Hepatocyte (in vitro differentiated cells): ENCODE data around the gene SHFL. TPM values are rescaled to one million over a fixed set of nuclear protein-coding genes. Genes with fewer than 3 reads are reported as not detected.

Experiments used
- DNase-seq: peaks from one replicate; pipeline ENCODE4 v3.0.0-alpha.2; 2016; ENCODE audit warnings: low spot score
- H2AFZ ChIP-seq: fragments of 200-600 bp; sonication (generic); 2 replicates; pipeline ENCODE4 v1.6.0; 2016; ENCODE audit warnings: antibody characterized with exemption, mild to moderate bottlenecking
- H3K27ac ChIP-seq: fragments of 200-600 bp; sonication (generic); 2 replicates; pipeline ENCODE4 v1.5.1; 2016; ENCODE audit warnings: mild to moderate bottlenecking
- H3K27me3 ChIP-seq: fragments of 200-600 bp; sonication (generic); 2 replicates; pipeline ENCODE4 v1.6.1; 2016
- H3K36me3 ChIP-seq: fragments of 200-600 bp; sonication (generic); replicated peaks from 2 replicates; pipeline ENCODE4 v1.5.1; 2016; ENCODE audit warnings: low read depth; ENCODE audit not compliant: insufficient read depth
- H3K4me1 ChIP-seq: fragments of 200-600 bp; sonication (generic); 2 replicates; pipeline ENCODE4 v1.5.1; 2016; ENCODE audit warnings: mild to moderate bottlenecking, moderate library complexity; ENCODE audit not compliant: insufficient read depth
- H3K4me2 ChIP-seq: fragments of 200-600 bp; sonication (generic); 2 replicates; pipeline ENCODE4 v1.6.0; 2016
- H3K4me3 ChIP-seq: fragments of 200-600 bp; sonication (generic); 2 replicates; pipeline ENCODE4 v1.5.1; 2016; ENCODE audit warnings: mild to moderate bottlenecking
- H3K79me2 ChIP-seq: fragments of 200-600 bp; sonication (generic); 2 replicates; pipeline ENCODE4 v1.6.0; 2017; ENCODE audit warnings: mild to moderate bottlenecking
- H3K9me2 ChIP-seq: fragments of 200-600 bp; sonication (generic); replicated peaks from 2 replicates; pipeline ENCODE4 v1.6.0; 2017; ENCODE audit warnings: mild to moderate bottlenecking; ENCODE audit not compliant: insufficient read depth
- H3K9me3 ChIP-seq: fragments of 200-600 bp; sonication (generic); 2 replicates; pipeline ENCODE4 v1.5.1; 2016; ENCODE audit warnings: low read depth, mild to moderate bottlenecking
- H4K20me1 ChIP-seq: fragments of 200-600 bp; sonication (generic); 2 replicates; pipeline ENCODE4 v1.6.0; 2016; ENCODE audit warnings: mild to moderate bottlenecking; ENCODE audit not compliant: insufficient read depth, poor library complexity, severe bottlenecking
- CTCF ChIP-seq: fragments of 200-600 bp; sonication (generic); IDR thresholded peaks from 2 replicates; pipeline ENCODE4 v1.5.1; 2016; ENCODE audit warnings: antibody characterized with exemption, mild to moderate bottlenecking; ENCODE audit not compliant: poor library complexity
- EZH2 ChIP-seq: fragments of 200-600 bp; sonication (generic); IDR thresholded peaks from 2 replicates; pipeline ENCODE4 v1.6.1; 2016; ENCODE audit warnings: antibody characterized with exemption, mild to moderate bottlenecking, borderline replicate concordance
- EZH2phosphoT487 ChIP-seq: fragments of 200-600 bp; sonication (generic); IDR thresholded peaks from one replicate; pipeline ENCODE4 v1.6.1; 2018; ENCODE audit warnings: antibody characterized with exemption, mild to moderate bottlenecking, low read depth, moderate library complexity; ENCODE audit not compliant: unreplicated experiment, severe bottlenecking
- WGBS: methylation state at CpG from one replicate; pipeline ENCODE4 v1.1.6; 2016; ENCODE audit warnings: low lambda C conversion rate; ENCODE audit errors: missing lambda C conversion rate; 5-methylcytosine and 5-hydroxymethylcytosine counted together
- polyA plus RNA-seq: library from polyadenylated mRNA; unstranded; fragments of >200 nt; fragmentation: Nextera tagmentation; extraction: Ambion mirVana; gene quantifications from 2 replicates; pipeline ENCODE4 v1.2.1, GENCODE V29; 2016
- total RNA-seq: library from RNA; depleted of rRNA; stranded (reverse); fragments of >200 nt; gene quantifications from 2 replicates; pipeline ENCODE4 v1.2.3, GENCODE V29; 2014

SHFL gene
- total and polyA plus RNA-seq, 2 experiments from 2014 or later: 26.0 to 48.7 TPM

GRCh38 chr19:10115392-10116084 is 29.4 kb downstream of the SHFL start:
- 96% methylated on average over 45 of the region's 45 CpGs for WGBS
- no peak for DNase-seq
- peaks cover 24% of the 10 kb centered on the region for H3K79me2 ChIP-seq
- H3K27ac ChIP-seq: no peak overlapping the region
- H3K4me1 ChIP-seq: peaks cover 3% of the 10 kb centered on the region
- no peaks in the 10 kb centered on the region for H4K20me1 ChIP-seq
- no peaks in the 10 kb centered on the region for H3K9me2 ChIP-seq
- H3K36me3 ChIP-seq: no peaks in the 10 kb centered on the region
- no peaks in the 10 kb centered on the region for H3K27me3 ChIP-seq
- no peaks in the 10 kb centered on the region for H3K9me3 ChIP-seq
- no peak overlapping the region for H3K4me3 ChIP-seq
- TF ChIP-seq EZH2phosphoT487 (no peak), CTCF (no peak), EZH2 (no peak)
- no peak overlapping the region for H3K4me2 ChIP-seq
- no peak overlapping the region for H2AFZ ChIP-seq

- DNase-seq: no peak
- Histone ChIP-seq H3K4me3 (no peak overlapping the region), H3K9me2 (no peaks in the 10 kb centered on the region), H3K36me3 (no peaks in the 10 kb centered on the region), H3K4me1 (peaks cover 3% of the 10 kb centered on the region), H2AFZ (no peak overlapping the region), H3K4me2 (no peak overlapping the region), H3K27ac (no peak overlapping the region), H4K20me1 (no peaks in the 10 kb centered on the region), H3K79me2 (peaks cover 24% of the 10 kb centered on the region), H3K27me3 (no peaks in the 10 kb centered on the region), H3K9me3 (no peaks in the 10 kb centered on the region)
- TF ChIP-seq EZH2phosphoT487: no peak
- no peak for TF ChIP-seq EZH2
- TF ChIP-seq CTCF: no peak
- 93% methylated on average over 31 of the region's 35 CpGs for WGBS
Measured at GRCh38 chr19:10116085-10116865, 30.2 kb downstream of the SHFL start.

GRCh38 chr19:10116866-10117616 is 30.9 kb downstream of the SHFL start:
- no peaks in the 10 kb centered on the region for H3K9me3 ChIP-seq
- WGBS: 97% methylated on average over 21 of the region's 21 CpGs
- no peak overlapping the region for H3K4me3 ChIP-seq
- H3K36me3 ChIP-seq: no peaks in the 10 kb centered on the region
- H3K27me3 ChIP-seq: no peaks in the 10 kb centered on the region
- TF ChIP-seq EZH2phosphoT487: no peak
- no peak overlapping the region for H3K4me2 ChIP-seq
- H3K27ac ChIP-seq: no peak overlapping the region
- H4K20me1 ChIP-seq: no peaks in the 10 kb centered on the region
- H3K79me2 ChIP-seq: peaks cover 24% of the 10 kb centered on the region
- no peaks in the 10 kb centered on the region for H3K9me2 ChIP-seq
- H2AFZ ChIP-seq: no peak overlapping the region
- DNase-seq: no peak
- peaks cover 3% of the 10 kb centered on the region for H3K4me1 ChIP-seq
